HepG2 (cell line): Measurements from ENCODE around the gene KCNMA1. TPM values are rescaled to one million over a fixed set of nuclear protein-coding genes. Genes with fewer than 3 reads are reported as not detected.

Experiments used
- ATAC-seq: fragments of 200-7000 bp; cut with Tn5 transposase; 3 replicates; pipeline ENCODE4 v1.9.1; 2020; ENCODE audit warnings: mild to moderate bottlenecking, moderate library complexity
- BruUV-seq: library from RNA; stranded (reverse); fragments of 400-500 nt; replicated peaks from 2 replicates; lab custom pipeline; 2021; lab: Mats Ljungman, UMichigan
- CTCF ChIA-PET: fragments of 300-600 bp; formaldehyde crosslinking; extraction: SDS; loops from one replicate; lab custom pipeline; 2021; ENCODE audit warnings: low total read pairs, inconsistent platforms, low intra/inter-chr PET ratio; lab: Yijun Ruan, JAX
- POLR2A ChIA-PET: fragments of 350-600 bp; sonication (Branson Sonifier 250); formaldehyde crosslinking; loops from one replicate; lab custom pipeline; 2020; ENCODE audit warnings: antibody characterized with exemption, inconsistent platforms; lab: Yijun Ruan, JAX
- DNase-seq: peaks from one replicate; pipeline ENCODE4 v3.0.0-alpha.2; 2015; ENCODE audit warnings: low spot score
- FAIRE-seq: peaks from 3 replicates; lab custom pipeline; 2011; peaks lifted over from hg19 to GRCh38; lab: Jason Lieb, UNC
- H2AFZ ChIP-seq: one replicate; pipeline ENCODE4 v1.6.1; 2011; ENCODE audit warnings: low read length, inconsistent platforms
- H3K27ac ChIP-seq: fragments of 300-600 bp; 3 replicates; pipeline ENCODE4 v1.8.0; 2011; ENCODE audit warnings: mixed run types, mild to moderate bottlenecking, mixed read lengths, low read length, inconsistent platforms; ENCODE audit not compliant: insufficient read depth; ENCODE audit errors: extremely low read length
- H3K27me3 ChIP-seq, 2 experiments: fragments of 200-600 bp in 1 of 2; 2 replicates in 1 of 2; 3 replicates in 1 of 2; pipeline versions ENCODE4 v1.6.0 to v1.8.0; 2011; ENCODE audit warnings: low read length in 2 of 2, mild to moderate bottlenecking in 2 of 2, moderate library complexity in 2 of 2, inconsistent platforms in 1 of 2; ENCODE audit not compliant: insufficient read depth in 2 of 2, control insufficient read depth in 1 of 2
- H3K36me3 ChIP-seq, 2 experiments: fragments of 200-600 bp in 1 of 2; replicated peaks in 1 of 2; 2 replicates in 1 of 2; 3 replicates in 1 of 2; pipeline versions ENCODE4 v1.5.1 to v1.8.0; 2011; ENCODE audit warnings: low read length in 2 of 2, inconsistent platforms in 1 of 2; ENCODE audit not compliant: insufficient read depth in 2 of 2, control insufficient read depth in 1 of 2
- H3K4me1 ChIP-seq: 2 replicates; pipeline ENCODE4 v1.5.1; 2012; ENCODE audit warnings: low read length, inconsistent platforms; ENCODE audit not compliant: insufficient read depth
- H3K4me2 ChIP-seq: 2 replicates; pipeline ENCODE4 v1.6.0; 2011; ENCODE audit warnings: low read depth, low read length, inconsistent platforms
- H3K4me3 ChIP-seq, 3 experiments: fragments of 200-600 bp in 1 of 3; sonication (generic), shearing (Covaris generic) in 1 of 3; replicated peaks in 1 of 3; 2 replicates each; pipeline ENCODE4 v1.5.1; 2011 to 2016; ENCODE audit warnings: low read length in 3 of 3, inconsistent platforms in 2 of 3, low read depth in 2 of 3, mild to moderate bottlenecking in 2 of 3, control low read depth in 1 of 3, mixed read lengths in 1 of 3; ENCODE audit not compliant: insufficient read depth in 1 of 3
- H3K79me2 ChIP-seq: one replicate; pipeline ENCODE4 v1.6.1; 2011; ENCODE audit warnings: low read length, inconsistent platforms; ENCODE audit not compliant: insufficient read depth
- H3K9ac ChIP-seq: 2 replicates; pipeline ENCODE4 v1.6.0; 2011; ENCODE audit warnings: mild to moderate bottlenecking, low read depth, low read length, inconsistent platforms; ENCODE audit not compliant: insufficient read depth
- H3K9me3 ChIP-seq: 2 replicates; pipeline ENCODE4 v1.5.1; 2012; ENCODE audit warnings: mild to moderate bottlenecking, low read length
- H4K20me1 ChIP-seq: 2 replicates; pipeline ENCODE4 v1.6.0; 2011; ENCODE audit warnings: inconsistent platforms, mild to moderate bottlenecking, low read length, moderate library complexity; ENCODE audit not compliant: insufficient read depth
- CENPT ChIP-seq: sonication (generic); formaldehyde crosslinking; IDR thresholded peaks from 2 replicates; pipeline ENCODE4 v1.8.0; 2022; ENCODE audit warnings: low read depth, mild to moderate bottlenecking, moderate library complexity, missing genetic modification reagents
- E2F5 ChIP-seq: sonication (generic); formaldehyde crosslinking; conservative IDR thresholded peaks from 2 replicates; pipeline ENCODE4 v1.4.0; 2020; ENCODE audit warnings: missing genetic modification reagents
- GATA4 ChIP-seq: sonication (generic); IDR thresholded peaks from 2 replicates; pipeline ENCODE4 v1.6.1; 2016; ENCODE audit warnings: antibody characterized with exemption, low read depth, borderline replicate concordance
- KAT2B ChIP-seq: fragments of 150-350 bp; IDR thresholded peaks from 2 replicates; pipeline ENCODE4 v1.6.1; 2014; ENCODE audit warnings: low read depth, low read length, borderline replicate concordance
- LBX2 ChIP-seq: sonication (generic); formaldehyde crosslinking; IDR thresholded peaks from 2 replicates; pipeline ENCODE4 v1.5.0; 2020; ENCODE audit warnings: missing genetic modification reagents, mild to moderate bottlenecking, borderline replicate concordance
- MNT ChIP-seq: fragments of 450-650 bp; IDR thresholded peaks from 2 replicates; pipeline ENCODE4 v1.6.1; 2016
- NONO ChIP-seq, 2 experiments: fragments of 450-650 bp in 1 of 2; sonication (generic) in 1 of 2; formaldehyde crosslinking in 1 of 2; IDR thresholded peaks in 1 of 2; conservative IDR thresholded peaks in 1 of 2; 2 replicates each; pipeline versions ENCODE4 v1.6.1 to v1.8.0; 2017 to 2022; ENCODE audit warnings: mild to moderate bottlenecking in 1 of 2, missing genetic modification reagents in 1 of 2, moderate library complexity in 1 of 2
- PHF20 ChIP-seq: sonication (generic); formaldehyde crosslinking; IDR thresholded peaks from 2 replicates; pipeline ENCODE4 v1.5.0; 2020; ENCODE audit warnings: mild to moderate bottlenecking, missing genetic modification reagents
- PHF8 ChIP-seq: sonication (generic); formaldehyde crosslinking; IDR thresholded peaks from 2 replicates; pipeline ENCODE4 v1.5.0; 2020; ENCODE audit warnings: missing genetic modification reagents
- REPIN1 ChIP-seq: sonication (generic); formaldehyde crosslinking; IDR thresholded peaks from 2 replicates; pipeline ENCODE4 v1.8.0; 2022; ENCODE audit warnings: missing genetic modification reagents, low read depth, mild to moderate bottlenecking, borderline replicate concordance
- ZGPAT ChIP-seq: IDR thresholded peaks from 2 replicates; pipeline ENCODE4 v1.6.1; 2016; ENCODE audit warnings: mild to moderate bottlenecking
- ZNF101 ChIP-seq: sonication (generic); formaldehyde crosslinking; IDR thresholded peaks from 2 replicates; pipeline ENCODE4 v1.4.0; 2020; ENCODE audit warnings: mild to moderate bottlenecking, low read depth, missing genetic modification reagents, borderline replicate concordance
- ZNF224 ChIP-seq: sonication (generic); formaldehyde crosslinking; IDR thresholded peaks from 2 replicates; pipeline ENCODE4 v1.5.0; 2020; ENCODE audit warnings: mild to moderate bottlenecking, missing genetic modification reagents
- ZNF331 ChIP-seq: sonication (generic); formaldehyde crosslinking; IDR thresholded peaks from 2 replicates; pipeline ENCODE4 v1.4.0; 2020; ENCODE audit warnings: missing genetic modification reagents
- ZNF34 ChIP-seq: sonication (generic); formaldehyde crosslinking; IDR thresholded peaks from 2 replicates; pipeline ENCODE4 v1.4.0; 2020; ENCODE audit warnings: mild to moderate bottlenecking, missing genetic modification reagents, borderline replicate concordance
- ZNF616 ChIP-seq: sonication (generic); formaldehyde crosslinking; IDR thresholded peaks from 2 replicates; pipeline ENCODE4 v1.5.0; 2020; ENCODE audit warnings: low read depth, mild to moderate bottlenecking, missing genetic modification reagents
- ZNF691 ChIP-seq: sonication (generic); formaldehyde crosslinking; IDR thresholded peaks from 2 replicates; pipeline ENCODE4 v1.4.0; 2020; ENCODE audit warnings: missing genetic modification reagents, low read depth, mild to moderate bottlenecking, borderline replicate concordance
- WGBS: methylation state at CpG from one replicate; pipeline ENCODE4 v1.1.6; 2017; ENCODE audit warnings: low lambda C conversion rate; 5-methylcytosine and 5-hydroxymethylcytosine counted together
- in situ Hi-C: cut with HindIII; loops from 2 replicates; pipeline ENCODE4 v1.10.0; 2017; ENCODE audit warnings: low pct_unique_long_range_greater_than_20kb; ENCODE audit not compliant: extremely low pct_ligation_motif_present
- intact Hi-C: fragments of 100-400 bp; cut with micrococcal nuclease; formaldehyde crosslinking; loops from one replicate; pipeline ENCODE4 v1.10.0; 2022; ENCODE audit not compliant: unreplicated experiment
- polyA plus RNA-seq, 8 experiments: library from polyadenylated mRNA; depleted of rRNA in 3 of 8; stranded (reverse) in 7 of 8; unstranded in 1 of 8; fragments of >200 nt; fragmentation: Illumina TruSeq in 4 of 8; extraction: Trizol in 4 of 8; gene quantifications; 2 replicates each; pipeline versions ENCODE4 v1.2.1 to v1.2.3, GENCODE V29; 2011 to 2016; ENCODE audit warnings: low read depth in 4 of 8, missing spikeins in 1 of 8, mixed read lengths in 1 of 8; ENCODE audit not compliant: insufficient read depth in 1 of 8
- total RNA-seq, 5 experiments: library from RNA; depleted of rRNA; stranded (reverse); fragments of >200 nt; fragmentation: Illumina TruSeq; extraction: Trizol; gene quantifications; 2 replicates each; pipeline ENCODE4 v1.2.3, GENCODE V29; 2016; ENCODE audit warnings: low read depth in 1 of 5
- TF ChIP-seq, protein P1 (sequence below): sonication (generic); formaldehyde crosslinking; IDR thresholded peaks from 2 replicates; pipeline ENCODE4 v1.5.0; 2020; ENCODE audit warnings: missing genetic modification reagents

The KCNMA1 gene
- total and polyA plus RNA-seq, 2 of the 13 experiments (the other 11 are each of a cell fraction or from before 2014, with no cell fraction given) = 0.02 TPM; not detected in 1

- TF ChIP-seq ZNF691 (CRISPR knock-in tag) (no peak), PHF8 (no peak), GATA4 (no peak), ZNF224 (CRISPR knock-in tag) (no peak), CENPT (CRISPR knock-in tag) (no peak), ZNF101 (CRISPR knock-in tag) (no peak), REPIN1 (CRISPR knock-in tag) (no peak)
- TF ChIP-seq, all 625 proteins: peak for 0
Measured at GRCh38 chr10:77123330-77123729, 514.3 kb downstream of the KCNMA1 start (continued).

- FAIRE-seq (no peak), DNase-seq (no peak), ATAC-seq (no peak)
- in situ Hi-C loops (no loop called here), intact Hi-C loops (no loop called here)
- no peak overlapping the region for H3K9ac ChIP-seq
- H3K79me2 ChIP-seq = no peaks in the 10 kb centered on the region
- peaks cover 0 to 22% of the 10 kb centered on the region in 2 experiments; a peak in 1 of 5 replicates for H3K27me3 ChIP-seq
- ChIA-PET POLR2A (no interaction called here), CTCF (no interaction called here)
- H3K4me2 ChIP-seq = no peak overlapping the region
- WGBS = 34% methylated on average over 10 of the region's 10 CpGs
- H3K36me3 ChIP-seq = no peaks in the 10 kb centered on the region
- H3K9me3 ChIP-seq = no peaks in the 10 kb centered on the region
- H3K4me3 ChIP-seq = no peak overlapping the region
- BruUV-seq = no TSS peak
- no peaks in the 10 kb centered on the region for H3K4me1 ChIP-seq
- no peaks in the 10 kb centered on the region for H4K20me1 ChIP-seq
- no peak overlapping the region for H2AFZ ChIP-seq
- H3K27ac ChIP-seq = no peak overlapping the region
- TF ChIP-seq NONO (IDR thresholded peaks at IDR 0.05) (no peak), NONO (CRISPR knock-in tag; conservative IDR thresholded peaks at IDR 0.05) (no peak), PHF20 (CRISPR knock-in tag) (no peak), ZGPAT (CRISPR knock-in tag) (no peak), E2F5 (no peak), ZNF34 (CRISPR knock-in tag) (no peak), MNT (no peak), LBX2 (CRISPR knock-in tag) (no peak), ZNF616 (no peak), KAT2B (no peak), ZNF331 (CRISPR knock-in tag) (no peak)
- TF ChIP-seq, protein P1, sequence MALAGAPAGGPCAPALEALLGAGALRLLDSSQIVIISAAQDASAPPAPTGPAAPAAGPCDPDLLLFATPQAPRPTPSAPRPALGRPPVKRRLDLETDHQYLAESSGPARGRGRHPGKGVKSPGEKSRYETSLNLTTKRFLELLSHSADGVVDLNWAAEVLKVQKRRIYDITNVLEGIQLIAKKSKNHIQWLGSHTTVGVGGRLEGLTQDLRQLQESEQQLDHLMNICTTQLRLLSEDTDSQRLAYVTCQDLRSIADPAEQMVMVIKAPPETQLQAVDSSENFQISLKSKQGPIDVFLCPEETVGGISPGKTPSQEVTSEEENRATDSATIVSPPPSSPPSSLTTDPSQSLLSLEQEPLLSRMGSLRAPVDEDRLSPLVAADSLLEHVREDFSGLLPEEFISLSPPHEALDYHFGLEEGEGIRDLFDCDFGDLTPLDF (CRISPR knock-in tag) = no peak
Measured at GRCh38 chr10:77121829-77122228, 515.8 kb downstream of the KCNMA1 start.
